HEK293 (cell line): Measurements from ENCODE around the gene SCYL3.

ENCODE experiments used
- CTCF ChIA-PET: fragments of 350-600 bp; formaldehyde crosslinking; extraction: SDS; loops from one replicate; lab custom pipeline; 2021; ENCODE audit warnings: antibody characterized with exemption; lab: Yijun Ruan, JAX
- POLR2A ChIA-PET: fragments of 300-600 bp; formaldehyde crosslinking; extraction: SDS; loops from one replicate; lab custom pipeline; 2020; ENCODE audit warnings: antibody characterized with exemption, inconsistent platforms; lab: Yijun Ruan, JAX
- H3K27ac ChIP-seq: fragments of 200-500 bp; sonication (Bioruptor generic); 2 replicates; pipeline ENCODE4 v1.5.1; 2014; ENCODE audit warnings: low read depth, low read length, control low read depth, inconsistent platforms; ENCODE audit errors: extremely low read depth
- H3K36me3 ChIP-seq, 2 experiments: fragments of 200-500 bp in 1 of 2; sonication (Bioruptor generic) in 1 of 2; 1 replicate in 1 of 2; 2 replicates in 1 of 2; pipeline ENCODE4 v1.5.1; 2014 to 2017; ENCODE audit warnings: inconsistent platforms in 2 of 2, low read length in 2 of 2; ENCODE audit not compliant: control insufficient read depth in 2 of 2, insufficient read depth in 1 of 2
- H3K4me1 ChIP-seq: fragments of 200-500 bp; sonication (Bioruptor generic); 2 replicates; pipeline ENCODE4 v1.5.1; 2014; ENCODE audit warnings: mild to moderate bottlenecking, low read length, inconsistent platforms; ENCODE audit not compliant: control insufficient read depth, insufficient read depth
- H3K4me3 ChIP-seq: 2 replicates; pipeline ENCODE4 v1.5.1; 2011; ENCODE audit warnings: low read depth, mild to moderate bottlenecking, control low read depth, low read length, moderate library complexity
- H3K9me3 ChIP-seq: fragments of 200-500 bp; sonication (Bioruptor generic); 2 replicates; pipeline ENCODE4 v1.5.1; 2014; ENCODE audit warnings: low read depth, low read length, inconsistent platforms; ENCODE audit not compliant: control insufficient read depth, insufficient read depth
- IKZF3 ChIP-seq: fragments of 450-650 bp; IDR thresholded peaks from 2 replicates; pipeline ENCODE4 v1.5.0; 2018; ENCODE audit warnings: missing biosample characterization, mild to moderate bottlenecking, missing genetic modification characterization, moderate library complexity
- KLF9 ChIP-seq: fragments of 450-650 bp; formaldehyde crosslinking; IDR thresholded peaks from 2 replicates; pipeline ENCODE4 v1.5.1; 2016; ENCODE audit warnings: missing biosample characterization, missing genetic modification characterization, low read depth
- MZF1 ChIP-seq: fragments of 450-650 bp; formaldehyde crosslinking; IDR thresholded peaks from 2 replicates; pipeline ENCODE4 v1.5.1; 2017; ENCODE audit warnings: missing biosample characterization, missing genetic modification characterization, borderline replicate concordance
- PRDM1 ChIP-seq: fragments of 450-650 bp; formaldehyde crosslinking; IDR thresholded peaks from 2 replicates; pipeline ENCODE4; 2016; ENCODE audit warnings: missing biosample characterization, missing genetic modification characterization
- SP3 ChIP-seq: fragments of 450-650 bp; formaldehyde crosslinking; IDR thresholded peaks from 2 replicates; pipeline ENCODE4 v1.5.1; 2016; ENCODE audit warnings: missing biosample characterization, missing genetic modification characterization
- ZBTB21 ChIP-seq: fragments of 450-650 bp; formaldehyde crosslinking; IDR thresholded peaks from 2 replicates; pipeline ENCODE4 v1.5.1; 2017; ENCODE audit warnings: missing biosample characterization, missing genetic modification characterization
- ZFP69B ChIP-seq: fragments of 450-650 bp; formaldehyde crosslinking; IDR thresholded peaks from 2 replicates; pipeline ENCODE4 v1.5.1; 2016; ENCODE audit warnings: missing biosample characterization, missing genetic modification characterization
- ZNF112 ChIP-seq: fragments of 450-650 bp; formaldehyde crosslinking; IDR thresholded peaks from 2 replicates; pipeline ENCODE4 v1.5.0; 2017; ENCODE audit warnings: missing biosample characterization, missing genetic modification characterization
- ZNF133 ChIP-seq: fragments of 450-650 bp; formaldehyde crosslinking; IDR thresholded peaks from 2 replicates; pipeline ENCODE4 v1.5.1; 2016; ENCODE audit warnings: missing biosample characterization, missing genetic modification characterization
- ZNF146 ChIP-seq: fragments of 450-650 bp; formaldehyde crosslinking; IDR thresholded peaks from 2 replicates; pipeline ENCODE4 v1.5.1; 2016; ENCODE audit warnings: missing biosample characterization, missing genetic modification characterization
- ZNF239 ChIP-seq: fragments of 450-650 bp; formaldehyde crosslinking; IDR thresholded peaks from 2 replicates; pipeline ENCODE4 v1.5.1; 2016; ENCODE audit warnings: missing biosample characterization, missing genetic modification characterization
- ZNF302 ChIP-seq: fragments of 450-650 bp; formaldehyde crosslinking; IDR thresholded peaks from 2 replicates; pipeline ENCODE4 v1.5.1; 2016; ENCODE audit warnings: missing biosample characterization, missing genetic modification characterization, low read depth
- ZNF560 ChIP-seq: fragments of 450-650 bp; formaldehyde crosslinking; IDR thresholded peaks from 2 replicates; pipeline ENCODE4 v1.5.1; 2017; ENCODE audit warnings: missing biosample characterization, missing genetic modification characterization, borderline replicate concordance
- ZNF658 ChIP-seq: fragments of 450-650 bp; formaldehyde crosslinking; IDR thresholded peaks from 2 replicates; pipeline ENCODE4; 2016; ENCODE audit warnings: missing biosample characterization, missing genetic modification characterization
- ZNF677 ChIP-seq: fragments of 450-650 bp; IDR thresholded peaks from 2 replicates; pipeline ENCODE4 v1.5.0; 2018; ENCODE audit warnings: missing biosample characterization, mild to moderate bottlenecking, missing genetic modification characterization, moderate library complexity
- ZNF692 ChIP-seq: fragments of 450-650 bp; formaldehyde crosslinking; IDR thresholded peaks from 2 replicates; pipeline ENCODE4 v1.5.1; 2016; ENCODE audit warnings: missing biosample characterization, missing genetic modification characterization
- ZNF701 ChIP-seq: fragments of 450-650 bp; formaldehyde crosslinking; IDR thresholded peaks from 2 replicates; pipeline ENCODE4 v1.5.1; 2016; ENCODE audit warnings: missing biosample characterization, missing genetic modification characterization
- ZNF785 ChIP-seq: fragments of 450-650 bp; formaldehyde crosslinking; IDR thresholded peaks from 2 replicates; pipeline ENCODE4 v1.5.1; 2016; ENCODE audit warnings: missing biosample characterization, missing genetic modification characterization
- ZSCAN23 ChIP-seq: fragments of 450-650 bp; formaldehyde crosslinking; IDR thresholded peaks from 2 replicates; pipeline ENCODE4 v1.5.1; 2016; ENCODE audit warnings: missing biosample characterization, missing genetic modification characterization
- TF ChIP-seq, protein P1 (sequence below): fragments of 450-650 bp; formaldehyde crosslinking; IDR thresholded peaks from 2 replicates; pipeline ENCODE4 v1.5.1; 2016; ENCODE audit warnings: missing biosample characterization, missing genetic modification characterization
- TF ChIP-seq, protein P2 (sequence below): fragments of 450-650 bp; formaldehyde crosslinking; IDR thresholded peaks from 2 replicates; pipeline ENCODE4 v1.5.1; 2017; ENCODE audit warnings: missing biosample characterization, missing genetic modification characterization
- TF ChIP-seq, protein P3 (sequence below): fragments of 450-650 bp; formaldehyde crosslinking; IDR thresholded peaks from 2 replicates; pipeline ENCODE4 v1.5.1; 2016; ENCODE audit warnings: missing biosample characterization, missing genetic modification characterization, borderline replicate concordance

SCYL3 gene

DNA sequence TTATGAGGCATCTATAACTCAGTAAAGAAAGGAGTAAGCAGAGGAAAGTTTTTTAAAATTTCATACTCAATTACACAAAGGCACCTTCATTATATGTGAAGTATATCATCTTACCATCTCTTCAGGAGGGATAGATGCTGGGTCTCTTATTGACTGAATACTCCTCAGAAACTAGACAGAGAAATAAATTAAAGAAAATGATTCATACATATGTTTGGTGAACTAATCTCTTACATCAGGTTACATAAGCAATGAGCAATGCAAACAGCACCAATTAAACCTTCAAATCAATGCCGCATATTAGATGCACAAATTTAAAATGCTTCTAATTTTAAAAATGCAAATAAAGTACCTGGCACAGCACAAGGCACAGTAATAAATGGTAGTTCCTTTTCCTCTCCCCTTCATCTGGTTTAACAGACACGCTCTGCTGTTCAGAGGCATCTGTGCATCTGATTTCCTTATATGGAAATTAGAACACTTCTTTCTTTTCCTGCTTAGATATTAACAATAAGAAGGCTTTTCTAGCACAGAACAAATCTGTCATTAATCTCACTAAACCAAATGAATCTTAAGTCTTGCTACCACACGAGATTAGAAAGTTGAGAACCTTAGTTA, 20.0 kb downstream of the SCYL3 start:
- Histone ChIP-seq H3K4me1 (no peaks in the 10 kb centered on the region), H3K4me3 (no peak overlapping the region), H3K27ac (no peak overlapping the region), H3K36me3 (peaks cover 19 to 90% of the 10 kb centered on the region in 2 experiments)
- ChIA-PET POLR2A (no interaction called here), CTCF (no interaction called here)
- TF ChIP-seq, protein P1, sequence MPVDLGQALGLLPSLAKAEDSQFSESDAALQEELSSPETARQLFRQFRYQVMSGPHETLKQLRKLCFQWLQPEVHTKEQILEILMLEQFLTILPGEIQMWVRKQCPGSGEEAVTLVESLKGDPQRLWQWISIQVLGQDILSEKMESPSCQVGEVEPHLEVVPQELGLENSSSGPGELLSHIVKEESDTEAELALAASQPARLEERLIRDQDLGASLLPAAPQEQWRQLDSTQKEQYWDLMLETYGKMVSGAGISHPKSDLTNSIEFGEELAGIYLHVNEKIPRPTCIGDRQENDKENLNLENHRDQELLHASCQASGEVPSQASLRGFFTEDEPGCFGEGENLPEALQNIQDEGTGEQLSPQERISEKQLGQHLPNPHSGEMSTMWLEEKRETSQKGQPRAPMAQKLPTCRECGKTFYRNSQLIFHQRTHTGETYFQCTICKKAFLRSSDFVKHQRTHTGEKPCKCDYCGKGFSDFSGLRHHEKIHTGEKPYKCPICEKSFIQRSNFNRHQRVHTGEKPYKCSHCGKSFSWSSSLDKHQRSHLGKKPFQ (tag by site-specific recombination), result no peak
- no peak for TF ChIP-seq ZNF677
- no peak for TF ChIP-seq ZNF302 (tag by site-specific recombination)
- TF ChIP-seq ZNF658, result no peak
- no peak for TF ChIP-seq ZNF560 (tag by site-specific recombination)
- no peak for TF ChIP-seq ZNF239
- no peak for TF ChIP-seq ZBTB21 (tag by site-specific recombination)
- no peak for TF ChIP-seq ZFP69B (tag by site-specific recombination)
- no peak for TF ChIP-seq ZNF692 (tag by site-specific recombination)
- TF ChIP-seq, protein P2, sequence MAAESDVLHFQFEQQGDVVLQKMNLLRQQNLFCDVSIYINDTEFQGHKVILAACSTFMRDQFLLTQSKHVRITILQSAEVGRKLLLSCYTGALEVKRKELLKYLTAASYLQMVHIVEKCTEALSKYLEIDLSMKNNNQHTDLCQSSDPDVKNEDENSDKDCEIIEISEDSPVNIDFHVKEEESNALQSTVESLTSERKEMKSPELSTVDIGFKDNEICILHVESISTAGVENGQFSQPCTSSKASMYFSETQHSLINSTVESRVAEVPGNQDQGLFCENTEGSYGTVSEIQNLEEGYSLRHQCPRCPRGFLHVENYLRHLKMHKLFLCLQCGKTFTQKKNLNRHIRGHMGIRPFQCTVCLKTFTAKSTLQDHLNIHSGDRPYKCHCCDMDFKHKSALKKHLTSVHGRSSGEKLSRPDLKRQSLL (tag by site-specific recombination), result no peak
- no peak for TF ChIP-seq ZSCAN23 (tag by site-specific recombination)
- TF ChIP-seq SP3 (tag by site-specific recombination), result no peak
- no peak for TF ChIP-seq ZNF112 (tag by site-specific recombination)
- TF ChIP-seq, protein P3, sequence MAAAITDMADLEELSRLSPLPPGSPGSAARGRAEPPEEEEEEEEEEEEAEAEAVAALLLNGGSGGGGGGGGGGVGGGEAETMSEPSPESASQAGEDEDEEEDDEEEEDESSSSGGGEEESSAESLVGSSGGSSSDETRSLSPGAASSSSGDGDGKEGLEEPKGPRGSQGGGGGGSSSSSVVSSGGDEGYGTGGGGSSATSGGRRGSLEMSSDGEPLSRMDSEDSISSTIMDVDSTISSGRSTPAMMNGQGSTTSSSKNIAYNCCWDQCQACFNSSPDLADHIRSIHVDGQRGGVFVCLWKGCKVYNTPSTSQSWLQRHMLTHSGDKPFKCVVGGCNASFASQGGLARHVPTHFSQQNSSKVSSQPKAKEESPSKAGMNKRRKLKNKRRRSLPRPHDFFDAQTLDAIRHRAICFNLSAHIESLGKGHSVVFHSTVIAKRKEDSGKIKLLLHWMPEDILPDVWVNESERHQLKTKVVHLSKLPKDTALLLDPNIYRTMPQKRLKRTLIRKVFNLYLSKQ (tag by site-specific recombination), result no peak
- no peak for TF ChIP-seq ZNF701 (tag by site-specific recombination)
- no peak for TF ChIP-seq PRDM1 (tag by site-specific recombination)
- no peak for TF ChIP-seq MZF1 (tag by site-specific recombination)
- TF ChIP-seq KLF9 (tag by site-specific recombination), result no peak
- TF ChIP-seq ZNF133, result no peak
- TF ChIP-seq, all 188 proteins: peak for 0
- H3K9me3 ChIP-seq, result no peaks in the 10 kb centered on the region

DNA sequence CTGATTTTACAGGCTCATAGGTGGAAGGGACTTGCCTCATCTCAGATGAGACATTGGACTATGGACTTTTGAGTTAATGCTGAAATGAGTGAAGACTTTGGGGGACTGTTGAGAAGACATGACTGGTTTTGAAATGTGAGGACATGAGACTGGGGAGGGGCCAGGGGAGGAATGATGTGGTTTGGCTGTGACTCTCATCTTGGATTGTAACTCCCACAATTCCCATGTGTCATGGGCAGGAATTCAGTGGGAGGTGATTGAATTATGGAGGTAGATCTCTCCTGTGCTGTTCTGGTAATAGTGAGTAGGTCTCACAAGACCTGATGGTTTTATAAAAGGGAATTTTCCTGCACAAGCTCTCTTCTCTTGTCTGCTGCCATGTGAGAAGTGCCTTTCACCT, 20.8 kb downstream of the SCYL3 start:
- H3K4me3 ChIP-seq, result no peak overlapping the region
- H3K9me3 ChIP-seq, result no peaks in the 10 kb centered on the region
- CTCF ChIA-PET, result no interaction called here
- TF ChIP-seq ZNF560 (tag by site-specific recombination), result no peak
- TF ChIP-seq IKZF3, result no peak
- no peak for TF ChIP-seq ZNF146
- no peak for TF ChIP-seq ZNF785 (tag by site-specific recombination)
- peaks cover 19 to 95% of the 10 kb centered on the region in 2 experiments for H3K36me3 ChIP-seq
- no peak overlapping the region for H3K27ac ChIP-seq
- H3K4me1 ChIP-seq, result no peaks in the 10 kb centered on the region
- POLR2A ChIA-PET, result no interaction called here
